ENCODE measurements around the gene COMTD1. TPM values are rescaled to one million over a fixed set of nuclear protein-coding genes. Genes with fewer than 3 reads are reported as not detected.
"Not testable (repeated sequence)": the region's sequence is repeated elsewhere in the genome, so short reads cannot be mapped to it uniquely, and the experiment has no call there.

COMTD1 gene
- total and polyA plus RNA-seq, 2 of the 8 experiments (the other 6 are each of a cell fraction or from before 2014, with no cell fraction given) = 31.9 to 42.4 TPM

- H3K23ac ChIP-seq (ENCODE audit: insufficient read length); H3K4me2 ChIP-seq (ENCODE audit: insufficient read depth in 1 of 2, low read depth in 2 of 2, low read length in 2 of 2); H3K79me2 ChIP-seq (ENCODE audit: control insufficient read depth in 1 of 2, insufficient read depth in 2 of 2, low read length in 2 of 2); FAIRE-seq; H4K8ac ChIP-seq (ENCODE audit: extremely low read depth, insufficient read depth, low read length); DNase-seq (ENCODE audit: low read depth in 1 of 2, low spot score in 2 of 2); H2BK12ac ChIP-seq (ENCODE audit: low read depth, low read length); H3K27ac ChIP-seq (ENCODE audit: low read depth, low read length); H3K56ac ChIP-seq (replicated peaks; ENCODE audit: insufficient read length, low read depth, low read length); H3K9me3 ChIP-seq (ENCODE audit: insufficient read depth in 2 of 2, low read depth in 1 of 2, low read length in 1 of 2); H4K5ac ChIP-seq (ENCODE audit: insufficient read length, low read depth, low read length); H4K91ac ChIP-seq (replicated peaks; ENCODE audit: insufficient read length, low read length); H3K9ac ChIP-seq (replicated peaks in 1 of 4; ENCODE audit: extremely low read depth in 1 of 4, low read depth in 3 of 4, low read length in 3 of 4); H3K4ac ChIP-seq (replicated peaks; ENCODE audit: insufficient read length, low read depth, low read length); H3K4me3 ChIP-seq (ENCODE audit: extremely low read depth in 1 of 4, insufficient read depth in 2 of 4, low read depth in 3 of 4, low read length in 4 of 4); H3K27me3 ChIP-seq (replicated peaks in 1 of 4; ENCODE audit: control insufficient read depth in 3 of 4, extremely low read depth in 1 of 4, insufficient read depth in 3 of 4, low read length in 3 of 4); H2BK20ac ChIP-seq (ENCODE audit: low read length); H4K20me1 ChIP-seq (replicated peaks in 1 of 2; ENCODE audit: control insufficient read depth in 1 of 2, insufficient read depth in 2 of 2, low read length in 2 of 2); H2AFZ ChIP-seq (ENCODE audit: low read length); H3K79me1 ChIP-seq (ENCODE audit: low read depth, low read length); H2BK15ac ChIP-seq (ENCODE audit: low read length); H2AK5ac ChIP-seq (ENCODE audit: low read depth, low read length); H2BK5ac ChIP-seq (ENCODE audit: low read depth, low read length); H3K36me3 ChIP-seq (ENCODE audit: control insufficient read depth in 2 of 4, insufficient read depth in 4 of 4, low read length in 3 of 4); H2BK120ac ChIP-seq (replicated peaks; ENCODE audit: low read depth, low read length); H3K14ac ChIP-seq (ENCODE audit: insufficient read length); H3K18ac ChIP-seq (ENCODE audit: extremely low read depth, low read length): not testable (repeated sequence)
- Histone ChIP-seq H3K23me2 (ENCODE audit: low read depth, low read length) (peaks cover 10% of the 10 kb centered on the region), H3K4me1 (replicated peaks in 1 of 4; ENCODE audit: control insufficient read depth in 3 of 4, insufficient read depth in 4 of 4, low read length in 3 of 4) (peaks cover 3 to 17% (median 9%) of the 10 kb centered on the region in 4 experiments)
- ChIA-PET POLR2A (ENCODE audit: partially characterized antibody) (interaction anchor here (0.7 to 36.7 kb wide), 4 partner anchors 9 to 23 kb away, joined by 3 to 801 read pairs (median 6); partner anchors contain the start of gene COMTD1), CTCF (ENCODE audit: partially characterized antibody) (interaction anchor here (0.7 to 11.0 kb wide), 8 partner anchors 9 to 1327 kb away, joined by 3 to 128 read pairs (median 6); partner anchors contain the start of gene COMTD1)
- 93% methylated on average over 14 of the region's 14 CpGs; no CpG with 5 or more reads in 1 of the 2 experiments for WGBS, 2 experiments (ENCODE audit: extremely low coverage in 1 of 2, insufficient coverage in 1 of 2, insufficient read length in 1 of 2, insufficient replicate concordance in 2 of 2, low coverage in 1 of 2, low lambda C conversion rate in 2 of 2, missing lambda C conversion rate in 1 of 2)
Measured at GRCh38 chr10:75206638-75207037, 29.1 kb downstream of the COMTD1 start.
